Kidney (tissue), 14 donors: ENCODE measurements around the gene CACNB4. TPM values are rescaled to one million over a fixed set of nuclear protein-coding genes. Genes with fewer than 3 reads are reported as not detected.
A peak's percentile ranks its signal among the peaks of the same experiment; 100 is the strongest.

Experiments used
- DNase-seq, 5 donors: peaks; one replicate each; pipeline ENCODE4 v3.0.0-alpha.2; 2013 to 2020
- FAIRE-seq: peaks from 2 replicates; lab custom pipeline; 2012; peaks lifted over from hg19 to GRCh38; lab: Jason Lieb, UNC
- H3K27ac ChIP-seq, 2 donors: one replicate each; pipeline ENCODE4 v1.7.0; 2013; ENCODE audit warnings: low read depth in 2 of 2, low read length in 2 of 2, inconsistent platforms in 1 of 2
- H3K27me3 ChIP-seq: one replicate; pipeline ENCODE4 v1.7.1; 2013; ENCODE audit warnings: low read length, inconsistent platforms; ENCODE audit not compliant: control insufficient read depth, insufficient read depth
- H3K36me3 ChIP-seq, 3 donors: one replicate each; pipeline versions ENCODE4 v1.7.0 to v1.7.1; 2013; ENCODE audit warnings: low read length in 3 of 3, control low read depth in 1 of 3, inconsistent platforms in 1 of 3; ENCODE audit not compliant: insufficient read depth in 3 of 3, control insufficient read depth in 2 of 3
- H3K4me1 ChIP-seq, 3 donors: one replicate each; pipeline versions ENCODE4 v1.7.0 to v1.7.1; 2013; ENCODE audit warnings: low read length in 3 of 3, inconsistent platforms in 1 of 3, low read depth in 1 of 3; ENCODE audit not compliant: control insufficient read depth in 2 of 3, insufficient read depth in 2 of 3
- H3K4me3 ChIP-seq, 3 donors: one replicate each; pipeline versions ENCODE4 v1.7.0 to v1.8.1; 2013; ENCODE audit warnings: low read length in 3 of 3, control low read depth in 1 of 3, inconsistent platforms in 1 of 3
- H3K9ac ChIP-seq, 3 donors: one replicate each; pipeline versions ENCODE4 v1.7.0 to v1.7.1; 2013; ENCODE audit warnings: low read length in 3 of 3, control low read depth in 1 of 3, inconsistent platforms in 1 of 3
- H3K9me3 ChIP-seq, 3 donors: one replicate each; pipeline versions ENCODE4 v1.7.0 to v1.7.1; 2013; ENCODE audit warnings: low read length in 3 of 3, control low read depth in 1 of 3, inconsistent platforms in 1 of 3; ENCODE audit not compliant: control insufficient read depth in 2 of 3, insufficient read depth in 1 of 3
- CTCF ChIP-seq: IDR thresholded peaks from 3 replicates; pipeline ENCODE4 v1.5.1; 2012; ENCODE audit warnings: mild to moderate bottlenecking, moderate library complexity, borderline replicate concordance; ENCODE audit not compliant: insufficient read depth; ENCODE audit errors: extremely low read depth
- intact Hi-C: fragments of 100-400 bp; cut with DNase I; formaldehyde crosslinking; loops from one replicate; pipeline ENCODE4 v1.11.1; 2022
- polyA plus RNA-seq: library from polyadenylated mRNA; stranded (reverse); fragments of 350-450 nt; fragmentation: Illumina TruSeq; extraction: RNeasy Lipid Tissue Mini Kit (QIAGEN cat#74804); gene quantifications from one replicate; pipeline ENCODE4 v1.2.3, GENCODE V29; 2014; ENCODE audit warnings: low read depth, low replicate concordance; ENCODE audit not compliant: insufficient read depth
- total RNA-seq: library from RNA; stranded (reverse); fragmentation: NEBNext Ultra II Directional; extraction: Animal tissue kit (Norgen Biotek cat#: 25700); gene quantifications from one replicate; pipeline ENCODE4 v1.2.1, GENCODE V29; 2021
- donor health status: control.
- donor health status: control.
- donor health status: control.
- donor health status: control.
- donor health status: control.
- donor health status: DM: yes; HTN: yes; CAD: no.
- donor health status: Normal renal cell carcinoma (clear cell type).

CACNB4 gene
- total and polyA plus RNA-seq, 2 donors from 2014 or later: 1.3 to 2.2 TPM

DNA sequence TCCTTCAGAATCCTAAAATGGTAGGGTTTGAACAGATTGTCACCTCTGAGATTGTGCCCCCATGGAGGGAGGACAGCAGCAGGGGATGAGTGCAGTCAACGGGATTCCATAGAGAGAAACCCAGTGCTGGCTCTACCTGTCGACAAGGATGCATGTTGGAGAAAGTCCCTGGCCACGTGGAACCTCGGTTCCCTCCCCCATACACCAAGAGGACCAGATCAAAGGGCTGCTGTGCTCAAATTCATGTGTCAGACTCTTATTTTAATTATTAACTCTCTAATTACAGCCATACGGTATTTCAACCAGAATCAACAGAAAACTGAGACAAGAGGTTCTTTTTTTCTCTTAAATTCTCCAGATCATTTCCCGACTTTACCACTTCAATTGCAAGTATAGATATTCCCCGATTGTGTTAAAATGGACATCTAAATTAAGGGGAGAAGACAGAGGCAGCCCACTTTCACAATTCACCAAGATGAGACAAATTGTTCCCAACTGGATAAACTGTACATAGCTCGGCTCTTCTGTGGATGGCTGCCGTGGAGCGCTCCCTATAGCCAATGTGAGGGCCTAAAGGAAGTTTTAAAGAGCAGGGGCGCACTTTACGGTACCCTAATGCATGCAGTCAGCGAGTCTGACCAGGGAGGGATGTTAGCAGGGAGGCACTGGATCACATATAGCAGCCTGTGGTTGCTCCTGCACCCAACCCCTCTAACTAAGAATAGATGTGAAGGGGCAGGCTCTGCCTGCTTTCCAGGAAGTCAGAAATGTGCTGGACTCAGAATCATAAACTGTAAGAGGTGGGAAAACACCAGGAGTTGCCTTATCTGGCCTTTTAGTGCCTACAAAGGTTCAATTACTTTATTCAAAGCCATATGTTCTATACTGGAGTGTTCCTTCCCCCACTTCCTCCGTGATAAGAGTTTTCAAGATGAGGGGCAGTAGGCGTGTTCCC, 123.1 kb downstream of the CACNB4 start:
- no peak for FAIRE-seq
- no peak overlapping the region for H3K9ac ChIP-seq
- H3K4me3 ChIP-seq: no peak overlapping the region
- no peaks in the 10 kb centered on the region for H3K9me3 ChIP-seq
- no peak for DNase-seq
- TF ChIP-seq CTCF: no peak
- peaks cover 0 to 5% (median 3%) of the 10 kb centered on the region in 3 donors for H3K4me1 ChIP-seq
- no peaks in the 10 kb centered on the region for H3K36me3 ChIP-seq
- intact Hi-C loops: no loop called here
- H3K27me3 ChIP-seq: no peaks in the 10 kb centered on the region
- no peak overlapping the region for H3K27ac ChIP-seq

DNA sequence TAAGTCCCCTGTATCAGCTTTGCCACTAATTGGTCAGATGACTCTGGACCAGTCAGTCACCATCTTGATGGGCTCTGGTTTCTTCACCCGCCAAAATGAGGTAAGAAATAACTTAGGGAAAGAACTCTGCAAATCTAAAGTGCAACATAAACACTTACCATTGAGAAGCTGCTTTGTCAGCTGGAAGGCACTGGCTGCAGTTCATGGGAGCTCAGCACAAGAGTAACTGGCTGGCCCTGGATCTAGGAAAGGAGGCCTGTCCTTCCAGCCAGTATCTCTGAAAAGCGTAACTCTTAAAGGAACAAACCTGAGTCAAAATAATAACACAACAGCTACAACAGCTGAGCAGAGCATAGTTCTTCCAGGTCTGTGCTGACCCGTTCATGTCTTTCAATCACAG, 123.9 kb downstream of the CACNB4 start:
- no peak for FAIRE-seq
- H3K36me3 ChIP-seq: no peaks in the 10 kb centered on the region
- intact Hi-C loops: no loop called here
- no peak for TF ChIP-seq CTCF
- H3K27me3 ChIP-seq: no peaks in the 10 kb centered on the region
- DNase-seq: peak in 1 of 5 donors; percentile 36
- H3K4me3 ChIP-seq: no peak overlapping the region
- no peak overlapping the region for H3K27ac ChIP-seq
- H3K9ac ChIP-seq: no peak overlapping the region
- H3K4me1 ChIP-seq: peaks cover 0 to 5% (median 3%) of the 10 kb centered on the region in 3 donors
- H3K9me3 ChIP-seq: no peaks in the 10 kb centered on the region

DNA sequence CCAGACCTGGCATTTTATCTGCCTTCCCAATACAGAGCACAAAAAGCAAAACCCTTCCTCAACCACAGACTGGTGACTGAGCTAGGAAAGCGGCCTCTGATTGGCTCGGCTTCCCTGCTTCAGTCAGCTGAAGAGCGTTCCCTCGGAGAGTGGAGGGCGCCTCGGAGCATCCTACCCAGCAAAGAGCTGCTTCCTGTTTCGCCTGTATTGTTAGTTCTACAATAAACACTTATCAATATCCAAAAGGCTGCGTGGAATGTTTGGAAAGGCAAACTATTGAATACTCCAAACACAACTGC, 125.0 kb downstream of the CACNB4 start:
- Histone ChIP-seq H3K9ac (no peak overlapping the region), H3K4me1 (peaks cover 0 to 5% (median 3%) of the 10 kb centered on the region in 3 donors), H3K36me3 (no peaks in the 10 kb centered on the region), H3K27ac (no peak overlapping the region), H3K9me3 (no peaks in the 10 kb centered on the region), H3K27me3 (no peaks in the 10 kb centered on the region), H3K4me3 (no peak overlapping the region)
- DNase-seq (peak in 2 of 5 donors; percentile 48), FAIRE-seq (no peak)
- intact Hi-C loops: no loop called here
- TF ChIP-seq CTCF: no peak
